Lower lobe of right lung (tissue), 2 donors: ENCODE results near the gene SCP2. TPM values are rescaled to one million over a fixed set of nuclear protein-coding genes. Genes with fewer than 3 reads are reported as not detected.
"Not testable (repeated sequence)": the region's sequence is repeated elsewhere in the genome, so short reads cannot be mapped to it uniquely, and the experiment has no call there.

Experiments
- ATAC-seq, 2 donors: fragments of 200-7000 bp; cut with Tn5 transposase; one replicate each; pipeline ENCODE4 v1.9.1; 2020 to 2022; ENCODE audit warnings: mild to moderate bottlenecking in 2 of 2, moderate library complexity in 2 of 2
- DNase-seq: peaks from one replicate; pipeline ENCODE4 v3.0.0-alpha.2; 2020
- H3K27ac ChIP-seq: fragments of 200-600 bp; one replicate; pipeline ENCODE4 v1.8.0; 2022
- H3K27me3 ChIP-seq: fragments of 200-600 bp; one replicate; pipeline ENCODE4 v1.8.0; 2022; ENCODE audit warnings: low read depth
- H3K36me3 ChIP-seq: fragments of 200-600 bp; one replicate; pipeline ENCODE4 v1.8.0; 2022; ENCODE audit warnings: mild to moderate bottlenecking
- H3K4me1 ChIP-seq: fragments of 200-600 bp; one replicate; pipeline ENCODE4 v1.8.0; 2022
- H3K4me3 ChIP-seq: fragments of 200-600 bp; one replicate; pipeline ENCODE4 v1.8.0; 2022; ENCODE audit warnings: mild to moderate bottlenecking
- H3K9me3 ChIP-seq: fragments of 200-600 bp; one replicate; pipeline ENCODE4 v1.8.0; 2022
- CTCF ChIP-seq: fragments of 200-600 bp; IDR thresholded peaks from one replicate; pipeline ENCODE4 v1.8.0; 2022; ENCODE audit warnings: antibody characterized with exemption, mild to moderate bottlenecking
- intact Hi-C: fragments of 100-400 bp; cut with DNase I; formaldehyde crosslinking; loops from one replicate; pipeline ENCODE4 v1.11.0; 2022
- total RNA-seq: library from RNA; stranded (reverse); fragmentation: NEBNext Ultra II Directional; extraction: Animal tissue kit (Norgen Biotek cat#: 25700); gene quantifications from one replicate; pipeline ENCODE4 v1.2.1, GENCODE V29; 2021
- donor health status: DM: no; HTN: yes; CAD: no; lungs with severe emphysema.

The SCP2 gene
- total RNA-seq, 1 donor from 2014 or later = 148 TPM

- H3K9me3 ChIP-seq = no peaks in the 10 kb centered on the region
- H3K36me3 ChIP-seq = no peaks in the 10 kb centered on the region
- H3K27me3 ChIP-seq = no peaks in the 10 kb centered on the region
- no peak for TF ChIP-seq CTCF
- ATAC-seq (no peak), DNase-seq (no peak)
- no peaks in the 10 kb centered on the region for H3K4me1 ChIP-seq
- H3K4me3 ChIP-seq = no peak overlapping the region
- H3K27ac ChIP-seq = no peak overlapping the region
- intact Hi-C loops = no loop called here
Measured at GRCh38 chr1:53001128-53001527, 74.1 kb downstream of the SCP2 start.

- H3K27ac ChIP-seq, H3K36me3 ChIP-seq, H3K4me3 ChIP-seq, DNase-seq, H3K27me3 ChIP-seq, ATAC-seq, intact Hi-C loops, H3K9me3 ChIP-seq, H3K4me1 ChIP-seq: not testable (repeated sequence)
Measured at GRCh38 chr1:53006612-53007011, 79.5 kb downstream of the SCP2 start.

GRCh38 chr1:53010247-53010646, 83.2 kb downstream of the SCP2 start:
- H3K27ac ChIP-seq, H3K4me1 ChIP-seq, H3K4me3 ChIP-seq, ATAC-seq, H3K9me3 ChIP-seq, H3K36me3 ChIP-seq, DNase-seq, intact Hi-C loops, H3K27me3 ChIP-seq: not testable (repeated sequence)

GRCh38 chr1:53011175-53011574, 84.1 kb downstream of the SCP2 start:
- no peak for DNase-seq
- intact Hi-C loops = no loop called here
- no peak for TF ChIP-seq CTCF
- no peak for ATAC-seq
- H3K27me3 ChIP-seq = no peaks in the 10 kb centered on the region
- H3K4me3 ChIP-seq = no peak overlapping the region
- no peaks in the 10 kb centered on the region for H3K9me3 ChIP-seq
- H3K27ac ChIP-seq = no peak overlapping the region
- H3K36me3 ChIP-seq = no peaks in the 10 kb centered on the region
- H3K4me1 ChIP-seq = peaks cover 17% of the 10 kb centered on the region

- H3K27me3 ChIP-seq = no peaks in the 10 kb centered on the region
- ATAC-seq = peak; percentile 99
- peak; percentile 73 for DNase-seq
- H3K36me3 ChIP-seq = no peaks in the 10 kb centered on the region
- peaks cover 24% of the 10 kb centered on the region for H3K4me1 ChIP-seq
- H3K4me3 ChIP-seq = peak overlapping the region; percentile 67
- peak overlapping the region; percentile 63 for H3K27ac ChIP-seq
- intact Hi-C loops = no loop called here
- no peaks in the 10 kb centered on the region for H3K9me3 ChIP-seq
- no peak for TF ChIP-seq CTCF
Measured at GRCh38 chr1:53014791-53015507, 87.9 kb downstream of the SCP2 start.

- Histone ChIP-seq H3K4me1 (peaks cover 24% of the 10 kb centered on the region), H3K27ac (peak overlapping the region; percentile 63), H3K4me3 (peak overlapping the region; percentile 67), H3K27me3 (no peaks in the 10 kb centered on the region), H3K9me3 (no peaks in the 10 kb centered on the region), H3K36me3 (no peaks in the 10 kb centered on the region)
- no peak for TF ChIP-seq CTCF
- ATAC-seq = peak in 1 of 2 donors; percentile 12
- no peak for DNase-seq
- intact Hi-C loops = no loop called here
Measured at GRCh38 chr1:53015508-53015860, 88.4 kb downstream of the SCP2 start.
